GM20000 (cell line): ENCODE results near the gene GTPBP3.

Experiments
- DNase-seq: peaks from one replicate; pipeline ENCODE4 v3.0.0; 2012; ENCODE audit warnings: low spot score
- CTCF ChIP-seq: IDR thresholded peaks from 2 replicates; pipeline ENCODE4 v1.5.1; 2012; ENCODE audit warnings: mild to moderate bottlenecking, control low read depth; ENCODE audit errors: extremely low read depth, missing control alignments

The GTPBP3 gene

DNA sequence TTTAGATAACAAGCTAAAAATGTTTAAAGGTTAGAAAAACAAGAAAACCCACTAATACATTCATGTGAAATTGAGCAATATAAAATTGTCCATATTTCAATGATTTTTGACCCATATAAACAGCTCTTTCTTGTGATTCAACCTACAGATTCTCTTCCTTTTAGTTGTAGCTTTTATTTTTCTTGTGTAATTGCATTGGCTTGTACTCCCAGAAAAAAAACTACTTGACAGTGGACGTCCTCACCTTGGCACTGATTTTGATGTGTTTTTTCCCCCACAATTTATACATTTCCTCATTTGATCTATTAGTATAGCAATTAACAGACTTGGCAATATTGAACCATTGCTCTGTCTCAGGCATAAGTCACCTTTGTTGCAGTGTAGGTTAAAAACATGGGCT lies 51.9 kb downstream of the GTPBP3 start:
- TF ChIP-seq CTCF = no peak
- DNase-seq = no peak

GRCh38 chr19:17389957-17390664 lies 52.8 kb downstream of the GTPBP3 start:
- no peak for DNase-seq

GRCh38 chr19:17390665-17391370 lies 53.5 kb downstream of the GTPBP3 start:
- peak; percentile 78 for TF ChIP-seq CTCF
- peak; percentile 99 for DNase-seq

More at GRCh38 chr19:17389957-17390664, 52.8 kb downstream of the GTPBP3 start:
- no peak for TF ChIP-seq CTCF

- no peak for TF ChIP-seq CTCF
- DNase-seq = peak; percentile 52
Observed at GRCh38 chr19:17391371-17392151, 54.2 kb downstream of the GTPBP3 start.
